ENCODE measurements around the gene PRR18. TPM values are rescaled to one million over a fixed set of nuclear protein-coding genes. Genes with fewer than 3 reads are reported as not detected.
A peak's percentile ranks its signal among the peaks of the same experiment; 100 is the strongest.

Gene PRR18
- total and polyA plus RNA-seq, 2 of the 13 experiments (the other 11 are each of a cell fraction or from before 2014, with no cell fraction given), result 0.04 TPM

- TF ChIP-seq ZNF17 (CRISPR knock-in tag; IDR thresholded peaks at IDR 0.05), result no peak
- TF ChIP-seq ARNT2 (CRISPR knock-in tag; IDR thresholded peaks at IDR 0.05; ENCODE audit: low read depth), result no peak
- TF ChIP-seq EP300 (IDR thresholded peaks at IDR 0.05; ENCODE audit: low read depth in 2 of 2, low read length in 2 of 2), result no peak
- TF ChIP-seq EP300 (CRISPR knock-in tag; IDR thresholded peaks at IDR 0.05; ENCODE audit: borderline replicate concordance), result no peak
- TF ChIP-seq POGZ (CRISPR knock-in tag; IDR thresholded peaks at IDR 0.05), result peak; percentile 94
- TF ChIP-seq PCBP2 (optimal IDR thresholded peaks at IDR 0.05; ENCODE audit: low read depth, low read length, poor library complexity, severe bottlenecking), result no peak
- TF ChIP-seq NFIC (IDR thresholded peaks at IDR 0.05; ENCODE audit: low read length), result no peak
- no peak for TF ChIP-seq HIVEP1 (CRISPR knock-in tag; IDR thresholded peaks at IDR 0.05)
- no peak for TF ChIP-seq ZHX1 (CRISPR knock-in tag; IDR thresholded peaks at IDR 0.05; ENCODE audit: low read depth)
- no peak for TF ChIP-seq ZSCAN20 (CRISPR knock-in tag; IDR thresholded peaks at IDR 0.05; ENCODE audit: borderline replicate concordance)
- no peak for TF ChIP-seq ZNF251 (CRISPR knock-in tag; IDR thresholded peaks at IDR 0.05)
- TF ChIP-seq SP4 (CRISPR knock-in tag; IDR thresholded peaks at IDR 0.05), result peak; percentile 85
- TF ChIP-seq CCDC6 (CRISPR knock-in tag; IDR thresholded peaks at IDR 0.05), result no peak; the same call in 1 of the 2 replicates
- peak; percentile 37; the same call in 1 of the 2 replicates for TF ChIP-seq TFAP4 (IDR thresholded peaks at IDR 0.05; ENCODE audit: borderline replicate concordance, low read depth)
- TF ChIP-seq, protein P1, sequence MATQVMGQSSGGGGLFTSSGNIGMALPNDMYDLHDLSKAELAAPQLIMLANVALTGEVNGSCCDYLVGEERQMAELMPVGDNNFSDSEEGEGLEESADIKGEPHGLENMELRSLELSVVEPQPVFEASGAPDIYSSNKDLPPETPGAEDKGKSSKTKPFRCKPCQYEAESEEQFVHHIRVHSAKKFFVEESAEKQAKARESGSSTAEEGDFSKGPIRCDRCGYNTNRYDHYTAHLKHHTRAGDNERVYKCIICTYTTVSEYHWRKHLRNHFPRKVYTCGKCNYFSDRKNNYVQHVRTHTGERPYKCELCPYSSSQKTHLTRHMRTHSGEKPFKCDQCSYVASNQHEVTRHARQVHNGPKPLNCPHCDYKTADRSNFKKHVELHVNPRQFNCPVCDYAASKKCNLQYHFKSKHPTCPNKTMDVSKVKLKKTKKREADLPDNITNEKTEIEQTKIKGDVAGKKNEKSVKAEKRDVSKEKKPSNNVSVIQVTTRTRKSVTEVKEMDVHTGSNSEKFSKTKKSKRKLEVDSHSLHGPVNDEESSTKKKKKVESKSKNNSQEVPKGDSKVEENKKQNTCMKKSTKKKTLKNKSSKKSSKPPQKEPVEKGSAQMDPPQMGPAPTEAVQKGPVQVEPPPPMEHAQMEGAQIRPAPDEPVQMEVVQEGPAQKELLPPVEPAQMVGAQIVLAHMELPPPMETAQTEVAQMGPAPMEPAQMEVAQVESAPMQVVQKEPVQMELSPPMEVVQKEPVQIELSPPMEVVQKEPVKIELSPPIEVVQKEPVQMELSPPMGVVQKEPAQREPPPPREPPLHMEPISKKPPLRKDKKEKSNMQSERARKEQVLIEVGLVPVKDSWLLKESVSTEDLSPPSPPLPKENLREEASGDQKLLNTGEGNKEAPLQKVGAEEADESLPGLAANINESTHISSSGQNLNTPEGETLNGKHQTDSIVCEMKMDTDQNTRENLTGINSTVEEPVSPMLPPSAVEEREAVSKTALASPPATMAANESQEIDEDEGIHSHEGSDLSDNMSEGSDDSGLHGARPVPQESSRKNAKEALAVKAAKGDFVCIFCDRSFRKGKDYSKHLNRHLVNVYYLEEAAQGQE (IDR thresholded peaks at IDR 0.05; ENCODE audit: borderline replicate concordance in 1 of 2, low read depth in 1 of 2, low read length in 2 of 2), result no peak; a peak in 1 of 4 replicates
- 0 out of 2 replicates have a peak, but pooled peaks have one; percentile 26 for TF ChIP-seq CHD2 (IDR thresholded peaks at IDR 0.05; ENCODE audit: low read depth, low read length)
- TF ChIP-seq ZNF512 (CRISPR knock-in tag; IDR thresholded peaks at IDR 0.05), result no peak
- no peak for TF ChIP-seq ZNF766 (CRISPR knock-in tag; IDR thresholded peaks at IDR 0.05; ENCODE audit: borderline replicate concordance)
- TF ChIP-seq SIX1 (CRISPR knock-in tag; IDR thresholded peaks at IDR 0.05; ENCODE audit: borderline replicate concordance), result no peak
- TF ChIP-seq IRF1 (CRISPR knock-in tag; IDR thresholded peaks at IDR 0.05; ENCODE audit: low read depth), result no peak
- TF ChIP-seq CCAR2 (optimal IDR thresholded peaks at IDR 0.05; ENCODE audit: low read depth, low read length), result no peak
Measured at GRCh38 chr6:166330612-166331011, 22.4 kb upstream of the PRR18 start (continued).

All from HepG2 (cell line).